GM19328 (cell line): Measurements from ENCODE around the gene ZWILCH.
"Not testable (repeated sequence)": the region's sequence is repeated elsewhere in the genome, so short reads cannot be mapped to it uniquely, and the experiment has no call there.

Source experiments
- ATAC-seq: cut with Tn5 transposase; IDR thresholded peaks from one replicate; pipeline ENCODE4 v1.9.1; 2021; ENCODE audit warnings: mild to moderate bottlenecking, moderate library complexity; ENCODE audit not compliant: unreplicated experiment

ZWILCH gene

DNA sequence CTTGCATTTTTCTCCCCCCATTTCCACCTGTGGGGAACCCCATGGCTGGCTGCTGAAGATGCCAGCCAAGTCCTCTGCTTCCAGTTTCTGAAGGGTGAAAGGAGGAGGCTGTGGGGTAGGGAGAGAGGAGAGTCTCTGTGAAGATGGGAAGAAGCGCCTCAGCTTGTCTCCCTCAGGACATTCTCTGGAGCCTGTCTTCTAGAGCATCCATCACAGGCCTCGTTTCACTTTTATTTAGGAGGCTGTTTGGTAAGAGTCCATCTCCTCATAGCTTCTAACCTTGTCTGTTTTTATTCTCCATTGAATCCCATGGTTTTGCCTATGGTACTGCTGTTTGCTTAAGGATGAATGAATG lies 69.4 kb downstream of the ZWILCH start:
- no peak for ATAC-seq

DNA sequence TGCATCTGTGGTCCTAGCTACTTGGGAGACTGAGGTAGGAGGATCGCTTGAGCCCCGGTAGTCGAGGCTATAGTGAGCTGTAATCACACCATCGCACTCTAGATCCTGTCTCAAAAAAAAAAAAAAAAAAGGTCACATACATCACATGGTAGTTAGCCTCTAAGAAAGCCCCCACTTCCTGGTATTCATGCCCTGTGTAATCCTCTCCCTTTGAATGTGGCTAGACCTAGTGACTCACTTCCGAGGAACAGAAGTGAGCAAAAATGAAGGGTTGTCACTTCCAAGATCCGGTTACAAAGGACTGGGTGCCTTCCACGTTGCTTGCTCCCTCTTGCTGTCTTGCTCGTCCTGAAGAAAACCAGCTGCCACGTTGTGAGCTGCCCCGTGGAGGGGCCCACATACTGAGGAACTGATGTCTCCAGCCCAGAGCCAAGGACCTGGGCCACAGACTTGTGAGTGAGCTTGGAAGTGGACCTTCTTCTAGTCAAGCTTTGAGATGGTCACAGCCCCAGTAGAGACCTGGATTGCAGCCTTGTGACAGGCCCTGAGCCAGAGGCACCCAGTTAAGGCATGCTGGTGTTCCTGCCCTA lies 73.3 kb downstream of the ZWILCH start:
- ATAC-seq: no peak

DNA sequence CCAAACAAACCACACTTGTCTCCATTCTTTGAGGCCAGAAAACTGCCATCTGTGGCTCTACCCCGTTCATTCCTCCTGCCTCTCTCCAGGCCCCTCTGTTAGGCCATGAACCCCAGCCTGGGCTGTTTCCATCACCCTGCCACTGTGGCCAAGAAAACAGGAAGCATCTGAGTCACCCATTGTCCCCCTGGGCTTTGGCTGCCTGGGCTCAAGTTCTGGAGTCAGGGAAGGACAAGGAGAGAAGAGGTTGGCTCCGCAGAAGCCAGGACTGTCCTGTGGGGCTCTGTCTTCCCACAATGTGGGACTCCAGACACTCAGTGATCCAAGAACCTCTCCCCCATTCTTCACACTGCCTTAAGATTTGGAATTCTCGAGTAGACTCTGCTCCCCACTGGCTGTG lies 75.5 kb downstream of the ZWILCH start:
- no peak for ATAC-seq

DNA sequence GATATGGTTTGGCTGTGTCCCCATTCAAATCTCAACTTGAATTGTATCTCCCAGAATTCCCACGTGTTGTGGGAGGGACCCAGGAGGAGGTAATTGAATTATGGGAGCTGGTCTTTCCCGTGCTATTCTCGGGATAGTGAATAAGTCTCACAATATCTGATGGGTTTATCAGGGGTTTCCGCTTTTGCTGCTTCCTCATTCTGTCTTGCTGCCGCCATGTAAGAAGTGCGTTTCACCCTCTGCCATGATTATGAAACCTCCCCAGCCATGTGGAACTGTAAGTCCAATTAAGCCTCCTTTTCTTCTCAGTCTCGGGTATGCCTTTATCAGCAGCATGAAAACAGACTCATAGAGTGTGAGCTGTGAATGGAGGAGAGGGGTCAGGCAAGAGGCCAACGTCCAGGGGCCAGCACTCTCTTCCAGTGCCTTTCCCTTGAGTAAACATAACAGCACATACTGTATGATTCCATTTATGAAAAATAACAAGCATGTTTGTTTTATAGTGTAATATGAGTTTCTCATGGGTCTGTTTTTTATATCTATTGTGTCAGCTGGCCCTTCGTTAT lies 76.9 kb downstream of the ZWILCH start:
- ATAC-seq: no peak

DNA sequence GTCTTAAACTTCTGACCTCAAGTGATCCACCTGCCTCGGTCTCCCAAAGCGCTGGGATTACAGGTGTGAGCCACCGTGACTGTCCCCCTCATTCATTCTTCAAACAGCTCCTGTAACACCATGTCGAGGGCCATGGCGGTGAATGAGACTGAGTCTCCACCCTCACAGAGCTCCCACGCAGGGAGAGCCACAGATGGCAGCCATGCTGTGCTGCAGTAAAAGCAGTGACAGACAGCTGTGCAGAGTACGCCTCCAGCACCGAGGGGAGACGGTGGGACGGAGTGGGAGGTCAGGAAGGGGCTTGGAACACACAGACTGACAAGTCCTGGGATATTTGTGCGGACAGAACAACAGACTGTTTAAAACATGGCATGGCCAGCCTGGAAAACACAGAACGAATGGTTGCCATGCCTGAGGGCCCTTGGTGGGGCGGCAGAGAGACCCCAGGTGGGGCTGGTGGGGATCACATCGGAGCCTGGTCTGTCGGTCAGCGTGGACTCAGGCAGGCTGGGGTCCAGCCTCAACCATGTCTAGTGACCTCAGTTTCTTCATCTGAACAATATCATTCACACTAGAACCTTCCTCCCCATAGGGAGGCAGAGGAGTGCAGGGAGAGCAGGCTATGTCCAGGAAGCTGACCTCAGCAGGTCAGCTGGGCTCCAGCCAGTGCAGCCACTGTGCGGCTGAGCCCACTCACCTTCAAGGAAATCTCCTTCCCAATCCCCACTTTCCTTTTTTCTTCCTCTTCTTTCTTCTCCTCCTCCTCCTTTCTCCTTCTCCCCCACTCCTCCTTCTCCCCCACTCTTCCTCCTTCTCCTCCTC lies 81.2 kb downstream of the ZWILCH start:
- ATAC-seq: no peak

DNA sequence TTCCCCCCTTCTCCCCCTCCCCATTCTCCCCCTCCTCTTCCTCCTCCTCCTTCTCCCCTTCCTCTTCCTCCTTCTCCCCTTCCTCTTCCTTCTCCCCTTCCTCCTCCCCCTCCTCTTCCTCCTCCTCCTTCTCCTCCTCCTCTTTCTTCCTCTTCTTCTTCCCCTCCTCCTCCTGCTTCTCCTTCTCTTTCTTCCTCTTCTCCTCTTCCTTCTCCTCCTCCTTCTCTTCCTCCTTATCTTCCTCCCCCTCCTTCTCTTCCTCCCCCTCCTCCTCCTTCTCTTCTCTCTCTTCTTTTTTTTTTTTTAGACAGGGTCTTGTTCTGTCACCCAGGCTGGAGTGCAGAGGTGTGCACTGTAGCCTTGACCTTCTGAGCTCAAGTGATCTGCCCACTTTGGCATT lies 81.9 kb downstream of the ZWILCH start:
- ATAC-seq: no peak

DNA sequence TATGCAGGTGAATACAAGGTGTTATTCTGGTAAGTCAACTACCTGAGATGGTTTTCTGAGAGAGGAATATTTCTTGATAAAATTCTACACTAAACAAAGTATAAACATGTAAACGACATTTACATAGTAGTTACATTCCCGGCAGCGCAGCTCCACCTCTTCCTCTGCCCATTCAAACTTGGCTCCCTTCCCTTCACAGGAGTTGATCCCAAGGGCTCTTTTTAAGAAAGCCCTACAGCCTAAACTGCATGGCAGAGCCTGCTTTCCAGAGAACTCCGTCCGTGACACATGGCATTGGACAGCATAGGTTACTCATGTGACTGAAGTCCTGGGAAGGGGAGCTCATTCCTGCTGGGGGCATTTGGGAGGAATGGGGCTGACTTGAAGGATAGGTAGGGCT lies 82.6 kb downstream of the ZWILCH start:
- no peak for ATAC-seq

DNA sequence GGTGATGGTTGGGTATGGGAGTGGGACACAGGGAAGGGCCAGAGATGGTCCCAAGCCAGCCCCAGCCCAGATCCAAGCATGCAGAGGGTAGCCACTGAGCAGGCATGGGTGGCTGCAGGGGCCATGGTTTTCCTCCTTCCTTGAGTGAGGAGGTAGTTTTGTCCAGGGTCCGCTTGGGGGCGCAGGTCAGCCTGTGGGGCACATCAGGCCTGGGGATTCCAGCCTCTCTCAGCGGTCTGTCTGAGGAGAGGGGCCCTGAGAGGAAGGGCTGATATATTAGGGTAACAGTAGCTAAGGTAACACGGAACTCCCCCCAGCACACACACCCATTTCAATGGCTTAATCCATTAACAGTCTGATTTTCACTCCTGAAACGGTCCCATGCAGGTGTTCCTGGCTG lies 83.4 kb downstream of the ZWILCH start:
- no peak for ATAC-seq

DNA sequence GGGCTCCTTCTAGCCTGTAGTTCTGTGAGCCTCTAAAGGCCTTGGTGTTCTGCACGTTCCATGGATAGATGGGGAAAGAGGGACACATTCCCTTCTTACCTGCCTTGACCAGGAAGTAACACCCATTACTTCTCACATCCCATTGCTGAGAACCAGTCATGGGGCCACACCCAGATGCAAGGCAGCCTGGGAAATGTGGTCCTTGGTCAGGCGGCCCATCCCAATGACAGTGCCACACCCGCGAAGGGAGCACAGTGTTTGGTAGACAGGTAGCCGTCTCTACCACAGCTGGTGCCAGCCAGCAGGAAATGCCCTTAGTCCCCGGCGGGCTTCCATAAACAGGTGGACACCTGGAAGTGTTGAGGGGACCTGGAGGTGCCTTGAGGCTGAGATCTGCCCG lies 83.8 kb downstream of the ZWILCH start:
- no peak for ATAC-seq

DNA sequence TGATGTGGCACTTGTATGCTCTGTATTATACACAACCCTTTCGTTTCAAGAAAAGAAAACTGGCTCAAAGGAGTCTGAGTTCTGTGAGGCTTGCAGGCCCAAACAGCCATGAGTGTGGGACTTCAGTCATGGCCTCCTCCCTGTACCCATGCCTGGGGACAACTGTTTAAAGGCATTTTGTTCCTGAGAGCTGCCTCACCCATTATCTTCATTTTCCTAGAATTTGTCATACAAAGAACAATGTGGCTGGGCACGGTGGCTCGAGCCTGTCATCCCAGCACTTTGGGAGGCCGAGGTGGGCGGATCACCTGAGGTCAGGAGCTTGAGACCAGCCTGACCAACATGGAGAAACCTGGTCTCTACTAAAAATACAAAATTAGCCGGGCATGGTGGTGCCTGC lies 84.3 kb downstream of the ZWILCH start:
- not testable (repeated sequence) for ATAC-seq

DNA sequence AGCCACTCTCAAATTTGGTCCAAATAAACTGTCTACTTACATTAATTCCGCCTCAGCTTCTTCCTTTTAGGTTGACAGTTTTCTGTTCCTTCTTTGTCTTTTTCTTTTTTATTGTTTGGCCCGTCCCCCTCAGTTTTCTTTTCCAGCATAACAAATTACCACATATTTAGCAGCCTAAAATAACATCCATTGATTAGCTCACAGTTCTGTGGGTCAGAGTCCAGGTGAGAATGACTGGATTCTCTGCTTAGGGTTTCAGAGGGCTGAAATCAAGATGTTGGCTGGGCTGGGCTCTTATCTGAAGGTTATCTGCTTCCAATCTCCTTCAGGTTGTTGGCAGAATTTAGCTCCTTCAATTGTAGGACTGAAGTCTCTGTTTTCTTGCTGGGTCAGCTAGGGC lies 85.3 kb downstream of the ZWILCH start:
- no peak for ATAC-seq

DNA sequence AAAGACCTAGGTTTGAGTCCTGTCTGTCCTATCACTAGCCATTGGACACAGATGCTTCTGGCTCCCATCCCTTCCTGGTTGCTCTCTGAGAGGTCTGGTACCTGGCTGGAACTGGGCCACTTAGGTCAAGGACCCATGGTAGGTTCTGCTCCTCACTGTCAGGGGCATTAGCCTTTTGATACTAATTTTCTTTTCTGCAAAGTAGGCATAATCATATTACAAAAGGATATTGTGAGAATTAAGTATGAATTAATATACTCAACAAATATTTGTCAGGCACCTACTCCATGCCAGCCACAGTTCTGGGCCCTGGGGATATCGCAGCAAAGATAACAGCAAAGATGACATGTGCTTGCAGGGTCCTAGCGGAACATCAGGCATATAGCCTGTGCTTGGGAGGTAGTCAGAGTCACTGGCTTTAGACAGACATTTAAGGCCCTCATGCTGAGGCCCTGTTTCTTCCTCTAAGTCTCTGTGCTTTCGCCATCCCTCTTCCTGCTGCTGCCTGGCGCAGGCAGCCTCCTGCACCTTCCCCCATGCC lies 86.3 kb downstream of the ZWILCH start:
- no peak for ATAC-seq

DNA sequence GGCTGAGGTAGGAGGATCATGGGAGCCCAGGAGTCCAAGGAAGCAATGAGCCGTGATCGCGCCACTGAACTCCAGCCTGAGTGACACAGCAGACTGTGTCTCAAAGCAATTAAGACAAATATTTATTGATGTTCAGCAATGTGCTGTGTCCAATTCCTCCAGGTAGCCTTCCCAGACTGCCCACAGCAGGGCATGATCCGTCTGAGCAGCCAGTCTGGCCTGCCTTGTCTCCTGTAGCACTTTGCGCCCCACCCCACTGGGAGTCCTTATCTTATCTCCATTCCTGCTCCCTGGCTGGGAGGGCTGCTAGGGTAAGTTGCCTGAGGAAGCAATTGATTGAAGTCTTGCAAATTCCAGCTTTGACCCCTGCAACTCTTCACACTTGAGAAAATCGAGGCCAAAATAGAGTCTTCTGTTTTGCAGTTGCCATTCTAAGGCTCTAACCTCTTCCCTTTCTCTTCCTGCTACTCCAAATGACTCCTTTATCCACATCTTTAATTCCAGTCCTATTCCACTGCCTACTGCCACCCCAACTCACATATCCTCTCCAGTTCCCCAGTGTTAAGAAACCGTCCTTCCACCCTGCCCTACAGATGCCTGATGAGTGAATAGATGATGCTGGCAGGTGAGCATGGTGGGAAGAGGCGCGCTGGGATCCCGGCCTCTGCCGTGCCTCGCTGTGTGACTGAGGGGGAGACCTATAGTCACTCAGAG lies 87.5 kb downstream of the ZWILCH start:
- no peak for ATAC-seq

DNA sequence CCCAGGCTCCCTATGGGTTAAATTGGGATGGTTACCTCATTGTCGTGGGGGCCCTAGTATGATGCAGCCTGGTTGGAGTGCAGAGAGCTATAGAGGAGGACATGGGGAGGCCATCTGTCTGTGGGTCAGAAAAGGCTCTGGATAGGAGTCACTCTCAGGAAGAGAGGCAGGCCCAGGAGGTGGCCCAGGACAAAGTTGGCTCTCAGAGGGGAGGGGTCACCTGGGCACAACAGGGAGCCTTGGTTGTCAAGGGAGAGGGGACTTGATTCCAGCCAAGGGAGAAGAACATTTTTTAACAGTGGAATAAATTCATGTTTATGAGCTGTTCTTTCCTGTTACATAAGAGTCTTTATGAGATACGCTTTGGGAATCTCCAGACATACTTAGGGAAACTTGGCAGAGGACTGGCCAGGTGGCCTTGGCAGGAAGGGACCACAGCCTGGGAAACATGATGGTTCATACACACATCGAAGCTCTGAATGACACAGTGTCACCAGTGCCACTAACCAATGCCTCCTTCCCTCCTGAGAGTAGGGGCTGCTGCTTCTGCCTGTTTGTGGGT lies 88.2 kb downstream of the ZWILCH start:
- ATAC-seq: no peak

DNA sequence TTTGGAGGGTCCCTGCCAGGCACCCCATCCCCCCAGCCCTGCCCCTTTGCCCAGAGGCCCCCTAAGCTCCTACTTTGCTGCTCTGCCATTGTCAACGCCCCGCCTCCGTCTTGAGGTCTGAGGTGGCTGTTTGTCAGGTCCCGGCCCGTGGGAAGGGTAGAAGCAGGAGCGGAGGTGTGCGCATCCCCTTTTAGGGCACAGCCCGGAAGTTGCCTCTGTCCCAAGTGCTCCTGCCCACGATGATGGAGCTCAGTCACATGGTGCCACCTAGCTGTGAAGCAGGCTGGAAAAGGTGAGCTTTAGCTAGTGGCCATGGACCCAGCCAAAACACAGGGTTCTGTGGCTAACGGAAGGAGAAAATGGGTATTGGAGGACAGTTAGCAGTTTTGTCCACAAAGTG lies 89.2 kb downstream of the ZWILCH start:
- no peak for ATAC-seq

DNA sequence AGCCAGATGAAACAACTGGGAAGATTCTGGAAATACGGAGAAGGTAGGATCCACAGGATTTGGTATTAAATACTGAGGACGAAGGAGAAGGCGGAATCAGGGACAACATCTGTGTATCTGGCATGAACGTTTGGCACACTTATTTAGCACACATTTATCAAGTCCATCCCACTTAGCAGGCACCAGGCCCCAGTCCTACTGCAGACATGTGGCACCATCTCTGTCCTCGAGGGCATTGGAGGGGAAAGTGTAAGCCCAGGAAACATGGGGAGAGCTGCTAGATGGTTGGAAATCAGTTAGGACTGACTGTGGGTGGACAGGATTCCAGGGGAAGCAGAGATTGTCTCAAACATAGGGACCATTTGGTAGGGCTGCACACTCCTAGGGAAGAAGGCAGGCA lies 89.7 kb downstream of the ZWILCH start:
- no peak for ATAC-seq

DNA sequence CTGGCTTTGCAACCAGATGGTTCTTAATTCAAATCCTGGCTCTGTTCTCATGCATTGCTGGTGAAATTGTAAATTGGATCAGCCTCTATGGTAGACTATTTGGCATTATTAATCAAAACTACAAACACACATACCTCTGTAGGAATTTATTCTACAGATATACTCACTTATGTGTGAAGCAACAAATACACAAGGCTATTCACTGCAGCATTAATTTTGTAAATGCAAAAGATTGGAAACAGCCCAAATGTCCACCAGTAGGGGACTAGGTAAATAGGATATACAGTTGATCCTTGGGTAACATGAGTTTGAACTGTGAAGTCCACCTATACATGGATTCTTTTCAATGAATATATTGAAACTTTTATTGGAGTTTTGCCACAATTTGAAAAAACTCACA lies 90.2 kb downstream of the ZWILCH start:
- no peak for ATAC-seq

DNA sequence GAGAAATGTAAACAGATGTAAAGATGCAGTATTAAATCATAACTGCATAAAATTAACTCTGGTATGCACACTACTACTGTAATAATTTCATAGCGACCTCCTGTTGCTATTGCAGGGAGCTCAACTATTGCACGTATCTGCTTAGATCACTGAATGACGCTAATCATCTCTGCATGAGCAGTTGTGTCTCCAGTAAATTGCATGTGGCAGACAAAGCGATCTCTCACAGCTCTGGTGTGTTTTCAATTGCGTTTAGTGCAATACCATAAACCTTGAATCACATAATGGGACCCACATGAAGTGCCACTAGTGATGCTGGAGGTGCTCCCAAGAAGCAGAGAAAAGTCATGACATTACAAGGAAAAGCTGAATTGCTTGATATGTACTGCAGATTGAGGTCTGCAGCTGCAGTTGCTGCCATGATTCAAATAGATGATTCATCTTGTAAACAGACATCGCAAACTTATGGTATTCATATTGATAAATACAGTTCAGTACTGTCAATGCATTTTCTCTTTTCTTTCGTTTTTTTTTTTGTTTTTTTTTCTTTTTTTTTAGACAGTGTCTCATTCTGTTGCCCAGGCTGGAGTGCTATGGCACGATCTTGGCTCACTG lies 90.9 kb downstream of the ZWILCH start:
- ATAC-seq: no peak

DNA sequence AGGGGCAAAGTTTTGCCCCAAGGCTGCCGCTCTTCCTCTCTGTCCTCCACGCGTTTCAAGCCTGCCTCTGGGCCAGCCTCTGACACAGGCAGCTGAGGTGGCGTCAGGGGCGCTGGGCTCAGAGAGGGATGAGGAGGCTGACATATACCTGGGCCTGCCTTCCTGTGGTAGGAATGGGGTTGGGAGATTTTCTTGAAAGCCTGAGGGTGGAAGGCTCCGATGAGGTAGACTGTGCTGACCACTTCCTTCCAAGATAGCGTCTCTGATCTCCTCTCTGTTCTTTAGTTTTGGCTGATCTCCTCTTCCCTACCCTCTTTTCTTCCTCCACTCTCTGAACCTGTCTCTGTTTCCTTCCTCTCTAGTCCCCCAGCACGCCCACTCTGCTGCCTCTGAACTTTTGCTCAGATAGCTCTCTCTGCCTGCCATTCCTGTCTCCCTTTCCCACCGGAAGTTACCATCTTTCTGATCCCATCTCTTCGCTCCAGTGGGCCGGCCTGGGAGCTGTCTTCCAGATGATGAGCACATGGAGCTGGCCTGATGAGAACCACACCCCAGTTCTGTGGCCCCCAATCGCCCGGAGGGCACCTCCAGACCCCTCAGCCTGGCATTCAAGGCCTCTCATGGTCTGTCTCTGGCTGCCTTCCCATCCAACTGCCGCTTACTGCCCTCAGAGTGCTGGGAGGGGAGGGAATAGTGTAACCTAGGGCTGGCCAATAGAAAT lies 93.1 kb downstream of the ZWILCH start:
- ATAC-seq: no peak
